HepG2 (cell line): ENCODE measurements around the gene KAT14. TPM values are rescaled to one million over a fixed set of nuclear protein-coding genes. Genes with fewer than 3 reads are reported as not detected.

Experiments used
- ASH2L ChIP-seq: fragments of 300-600, 200-600 bp; sonication (generic); IDR thresholded peaks from 2 replicates; pipeline ENCODE4 v1.7.0; 2017; ENCODE audit warnings: low read depth, mild to moderate bottlenecking, moderate library complexity, mixed read lengths, low read length; ENCODE audit not compliant: insufficient read length
- EED ChIP-seq: sonication (generic); formaldehyde crosslinking; IDR thresholded peaks from 2 replicates; pipeline ENCODE4 v1.5.0; 2020; ENCODE audit warnings: mild to moderate bottlenecking, missing genetic modification reagents
- ELK4 ChIP-seq: sonication (generic); formaldehyde crosslinking; IDR thresholded peaks from 2 replicates; pipeline ENCODE4 v1.9.0; 2021; ENCODE audit warnings: missing genetic modification reagents, borderline replicate concordance
- GPN1 ChIP-seq: sonication (generic); formaldehyde crosslinking; IDR thresholded peaks from 2 replicates; pipeline ENCODE4 v1.5.1; 2020; ENCODE audit warnings: missing genetic modification reagents, borderline replicate concordance
- NKX3-1 ChIP-seq: sonication (generic); formaldehyde crosslinking; IDR thresholded peaks from 2 replicates; pipeline ENCODE4 v1.5.0; 2020; ENCODE audit warnings: missing genetic modification reagents
- RBM22 ChIP-seq: fragments of 200-400 bp; formaldehyde crosslinking; optimal IDR thresholded peaks from 2 replicates; pipeline ENCODE3; 2017; ENCODE audit warnings: mild to moderate bottlenecking, low read length, moderate library complexity
- SMAD9 ChIP-seq: sonication (generic); formaldehyde crosslinking; IDR thresholded peaks from 2 replicates; pipeline ENCODE4 v1.5.1; 2020; ENCODE audit warnings: mild to moderate bottlenecking, missing genetic modification reagents
- ZBTB20 ChIP-seq: sonication (generic); formaldehyde crosslinking; IDR thresholded peaks from 2 replicates; pipeline ENCODE4 v1.8.1; 2023; ENCODE audit warnings: missing genetic modification reagents, low read depth, mild to moderate bottlenecking, borderline replicate concordance
- ZIK1 ChIP-seq: sonication (generic); formaldehyde crosslinking; IDR thresholded peaks from 2 replicates; pipeline ENCODE4 v1.5.0; 2020; ENCODE audit warnings: mild to moderate bottlenecking, low read depth, missing genetic modification reagents, borderline replicate concordance
- ZMYM3 ChIP-seq: sonication (generic); formaldehyde crosslinking; IDR thresholded peaks from 2 replicates; pipeline ENCODE4 v1.5.1; 2020; ENCODE audit warnings: mild to moderate bottlenecking, missing genetic modification reagents
- ZNF282 ChIP-seq: fragments of 450-650 bp; IDR thresholded peaks from 2 replicates; pipeline ENCODE4 v1.6.1; 2018; ENCODE audit not compliant: partially characterized antibody
- ZNF335 ChIP-seq: sonication (generic); formaldehyde crosslinking; IDR thresholded peaks from 2 replicates; pipeline ENCODE4 v1.4.0; 2020; ENCODE audit warnings: missing genetic modification reagents
- ZNF512B ChIP-seq: sonication (generic); formaldehyde crosslinking; IDR thresholded peaks from 2 replicates; pipeline ENCODE4 v1.5.1; 2020; ENCODE audit warnings: missing genetic modification reagents, mild to moderate bottlenecking, borderline replicate concordance
- ZNF547 ChIP-seq: sonication (generic); formaldehyde crosslinking; IDR thresholded peaks from 2 replicates; pipeline ENCODE4 v1.5.1; 2020; ENCODE audit warnings: mild to moderate bottlenecking, missing genetic modification reagents
- ZNF550 ChIP-seq: sonication (generic); formaldehyde crosslinking; IDR thresholded peaks from 2 replicates; pipeline ENCODE4 v1.4.0; 2020; ENCODE audit warnings: mild to moderate bottlenecking, missing genetic modification reagents, borderline replicate concordance
- ZNF644 ChIP-seq: IDR thresholded peaks from 2 replicates; pipeline ENCODE4 v1.6.1; 2016; ENCODE audit warnings: low read depth
- ZNF674 ChIP-seq: sonication (generic); formaldehyde crosslinking; IDR thresholded peaks from 2 replicates; pipeline ENCODE4 v1.5.0; 2020; ENCODE audit warnings: low read depth, mild to moderate bottlenecking, missing genetic modification reagents
- ZNF710 ChIP-seq: sonication (generic); formaldehyde crosslinking; IDR thresholded peaks from 2 replicates; pipeline ENCODE4 v1.5.0; 2020; ENCODE audit warnings: mild to moderate bottlenecking, missing genetic modification reagents, borderline replicate concordance
- ZNF737 ChIP-seq: sonication (generic); formaldehyde crosslinking; IDR thresholded peaks from 2 replicates; pipeline ENCODE4 v1.5.0; 2020; ENCODE audit warnings: missing genetic modification reagents, mild to moderate bottlenecking, borderline replicate concordance
- polyA plus RNA-seq, 8 experiments: library from polyadenylated mRNA; depleted of rRNA in 3 of 8; stranded (reverse) in 7 of 8; unstranded in 1 of 8; fragments of >200 nt; fragmentation: Illumina TruSeq in 4 of 8; extraction: Trizol in 4 of 8; gene quantifications; 2 replicates each; pipeline versions ENCODE4 v1.2.1 to v1.2.3, GENCODE V29; 2011 to 2016; ENCODE audit warnings: low read depth in 4 of 8, missing spikeins in 1 of 8, mixed read lengths in 1 of 8; ENCODE audit not compliant: insufficient read depth in 1 of 8
- total RNA-seq, 5 experiments: library from RNA; depleted of rRNA; stranded (reverse); fragments of >200 nt; fragmentation: Illumina TruSeq; extraction: Trizol; gene quantifications; 2 replicates each; pipeline ENCODE4 v1.2.3, GENCODE V29; 2016; ENCODE audit warnings: low read depth in 1 of 5
- TF ChIP-seq, protein P1 (sequence below): sonication (generic); IDR thresholded peaks from 2 replicates; pipeline ENCODE4 v1.6.1; 2016; ENCODE audit warnings: low read depth, borderline replicate concordance
- TF ChIP-seq, protein P2 (sequence below): sonication (generic); formaldehyde crosslinking; IDR thresholded peaks from 2 replicates; pipeline ENCODE4 v1.5.0; 2020; ENCODE audit warnings: missing genetic modification reagents

Gene KAT14
- total and polyA plus RNA-seq, 2 of the 13 experiments (the other 11 are each of a cell fraction or from before 2014, with no cell fraction given): 5.1 to 15.1 TPM

DNA sequence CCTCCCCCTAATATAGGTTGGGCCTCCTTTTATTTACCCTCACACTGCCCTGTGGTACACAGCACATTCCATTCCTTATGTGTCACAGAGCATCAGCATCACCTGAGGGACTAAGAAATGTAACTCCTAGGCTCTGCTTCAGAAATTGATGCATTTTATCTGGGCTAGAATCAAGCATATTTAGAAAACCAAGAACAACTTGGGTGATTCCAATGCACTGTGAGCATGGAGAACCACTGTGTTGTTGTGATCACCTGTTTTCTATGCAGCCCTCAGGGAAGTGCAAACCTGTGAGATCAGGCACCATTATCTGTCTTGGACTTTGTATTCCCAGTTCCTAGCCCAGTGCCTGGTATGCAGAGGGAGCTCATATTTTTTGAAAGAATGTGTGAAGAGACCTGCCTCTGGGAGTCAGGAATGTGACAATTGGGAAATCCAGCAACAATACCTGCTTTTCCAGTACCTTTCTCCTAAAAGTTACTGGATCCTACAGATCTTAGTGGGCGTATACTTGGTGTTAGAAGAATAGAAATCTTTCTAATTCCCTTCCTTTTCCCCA, 7.0 kb downstream of the KAT14 start (continued):
- TF ChIP-seq ZNF512B (CRISPR knock-in tag) (0 out of 2 replicates have a peak, but pooled peaks have one; percentile 73), EED (CRISPR knock-in tag) (no peak), ZNF282 (no peak), SMAD9 (CRISPR knock-in tag) (no peak), RBM22 (peak; percentile 81), ZNF737 (CRISPR knock-in tag) (no peak), ZBTB20 (no peak), ZNF644 (CRISPR knock-in tag) (peak; percentile 66), ZNF547 (no peak; the same call in 1 of the 2 replicates), ZIK1 (no peak), ZNF674 (no peak), ELK4 (CRISPR knock-in tag) (no peak), ZNF550 (CRISPR knock-in tag) (no peak), ASH2L (peak; percentile 34), ZNF335 (CRISPR knock-in tag) (0 out of 2 replicates have a peak, but pooled peaks have one; percentile 35), NKX3-1 (CRISPR knock-in tag) (no peak), ZMYM3 (CRISPR knock-in tag) (peak; percentile 93), GPN1 (CRISPR knock-in tag) (no peak), ZNF710 (CRISPR knock-in tag) (no peak; the same call in 1 of the 2 replicates)
- TF ChIP-seq, protein P1, sequence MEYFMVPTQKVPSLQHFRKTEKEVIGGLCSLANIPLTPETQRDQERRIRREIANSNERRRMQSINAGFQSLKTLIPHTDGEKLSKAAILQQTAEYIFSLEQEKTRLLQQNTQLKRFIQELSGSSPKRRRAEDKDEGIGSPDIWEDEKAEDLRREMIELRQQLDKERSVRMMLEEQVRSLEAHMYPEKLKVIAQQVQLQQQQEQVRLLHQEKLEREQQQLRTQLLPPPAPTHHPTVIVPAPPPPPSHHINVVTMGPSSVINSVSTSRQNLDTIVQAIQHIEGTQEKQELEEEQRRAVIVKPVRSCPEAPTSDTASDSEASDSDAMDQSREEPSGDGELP: peak; percentile 28; the same call in 1 of the 2 replicates
- TF ChIP-seq, protein P2, sequence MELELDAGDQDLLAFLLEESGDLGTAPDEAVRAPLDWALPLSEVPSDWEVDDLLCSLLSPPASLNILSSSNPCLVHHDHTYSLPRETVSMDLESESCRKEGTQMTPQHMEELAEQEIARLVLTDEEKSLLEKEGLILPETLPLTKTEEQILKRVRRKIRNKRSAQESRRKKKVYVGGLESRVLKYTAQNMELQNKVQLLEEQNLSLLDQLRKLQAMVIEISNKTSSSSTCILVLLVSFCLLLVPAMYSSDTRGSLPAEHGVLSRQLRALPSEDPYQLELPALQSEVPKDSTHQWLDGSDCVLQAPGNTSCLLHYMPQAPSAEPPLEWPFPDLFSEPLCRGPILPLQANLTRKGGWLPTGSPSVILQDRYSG: no peak
